VCaP (cell line): ENCODE results near the gene GAS6.

Source experiments
- H3K27ac ChIP-seq: fragments of 450-650 bp; 2 replicates; pipeline ENCODE4 v1.5.1; 2017
- CTCF ChIP-seq: fragments of 450-650 bp; conservative IDR thresholded peaks from 2 replicates; pipeline ENCODE4 v1.5.1; 2017; ENCODE audit warnings: mild to moderate bottlenecking, moderate library complexity

Gene GAS6

DNA sequence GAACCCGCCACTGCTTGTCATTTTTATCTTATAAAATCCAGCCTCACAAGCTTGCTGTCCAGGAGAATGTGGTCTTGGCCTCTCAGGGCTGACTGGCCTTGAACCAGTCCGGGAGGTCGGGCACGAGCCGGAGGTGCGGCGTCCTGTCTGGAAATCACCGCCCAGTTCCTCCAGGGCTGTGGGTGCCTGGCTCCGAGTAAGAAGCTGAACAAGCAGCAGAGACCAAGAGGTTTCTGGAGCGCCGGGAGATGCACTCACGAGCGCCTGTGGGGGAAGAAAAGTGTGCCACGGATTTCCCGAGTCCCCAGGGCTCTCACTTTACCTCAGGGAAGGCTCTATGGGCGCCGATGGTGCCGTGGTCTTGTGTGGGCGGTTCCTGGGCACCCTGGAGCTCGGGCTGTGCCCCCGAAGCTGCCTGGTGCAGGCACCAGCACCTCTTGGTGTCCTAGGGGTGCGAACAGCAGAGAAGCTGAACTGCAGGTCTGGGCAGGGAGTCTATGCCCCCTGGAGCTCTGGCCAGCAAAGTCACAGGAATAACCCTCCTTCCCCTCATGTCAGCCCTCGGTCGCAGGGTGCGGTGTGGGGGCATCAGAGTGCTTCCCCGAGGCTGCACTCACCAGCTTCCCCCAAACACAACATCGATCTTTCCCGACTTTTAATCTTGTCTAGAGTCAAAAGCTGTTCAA lies 50.0 kb downstream of the GAS6 start:
- TF ChIP-seq CTCF = no peak
- no peak overlapping the region for H3K27ac ChIP-seq

DNA sequence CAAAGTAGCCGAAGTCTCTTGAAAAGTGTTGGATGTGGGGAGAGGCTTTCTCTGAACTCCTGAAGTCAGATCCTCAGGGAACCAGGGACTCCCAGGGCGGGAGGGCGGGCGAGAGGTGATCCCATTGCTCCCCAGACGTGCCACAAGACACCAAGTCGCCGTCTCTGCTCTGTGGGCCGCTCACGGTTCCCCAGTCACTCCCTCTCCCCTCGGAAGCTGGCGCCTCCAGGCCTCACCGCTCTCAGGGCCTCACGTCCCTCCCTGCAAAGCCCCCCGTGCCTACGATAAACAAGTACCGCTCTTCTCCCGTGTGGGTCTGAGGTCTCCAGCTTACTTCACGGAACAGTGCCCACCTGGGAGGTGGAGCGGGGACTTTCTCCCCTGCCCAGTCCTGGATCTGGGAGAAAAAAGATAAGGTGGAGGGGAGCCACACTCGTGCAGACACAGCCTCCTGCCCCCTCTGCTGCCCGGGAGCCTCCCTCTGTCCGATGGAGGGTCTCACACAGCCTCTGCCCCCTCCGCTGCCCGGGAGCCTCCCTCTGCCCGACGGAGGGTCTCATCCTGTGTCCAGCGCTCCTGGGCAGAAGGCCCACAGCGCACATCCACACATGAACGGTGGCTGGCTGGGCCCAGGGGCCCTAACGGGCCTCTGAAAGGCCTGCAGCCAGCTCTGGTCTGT lies 50.7 kb downstream of the GAS6 start:
- no peak for TF ChIP-seq CTCF
- H3K27ac ChIP-seq = no peak overlapping the region

GRCh38 chr13:113812178-113813040 lies 51.5 kb downstream of the GAS6 start:
- TF ChIP-seq CTCF = no peak
- H3K27ac ChIP-seq = no peak overlapping the region

- no peak overlapping the region for H3K27ac ChIP-seq
- TF ChIP-seq CTCF = no peak
These were observed 52.6 kb downstream of the GAS6 start for GRCh38 chr13:113811081-113811928.

GRCh38 chr13:113810640-113811039 lies 53.2 kb downstream of the GAS6 start:
- no peak for TF ChIP-seq CTCF
- no peak overlapping the region for H3K27ac ChIP-seq

DNA sequence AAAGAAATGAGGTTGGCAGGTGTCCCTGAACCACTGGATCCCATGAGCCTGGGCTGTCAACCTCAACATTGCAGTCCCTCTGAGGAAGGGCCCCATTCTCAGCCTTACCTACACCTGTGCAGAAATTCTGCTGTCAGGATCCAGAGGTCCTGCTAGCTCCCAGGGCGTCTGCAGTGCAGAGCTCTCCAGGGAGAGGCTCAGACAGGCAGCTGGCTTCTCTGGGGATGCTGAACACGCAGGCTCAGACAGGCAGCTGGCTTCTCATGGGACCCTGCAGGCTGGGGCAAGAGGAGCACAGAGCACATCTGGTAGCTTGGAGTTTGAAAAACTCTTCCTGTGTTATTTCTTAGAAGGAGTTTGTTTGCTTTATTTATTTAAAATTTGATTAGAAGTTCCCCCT lies 53.9 kb downstream of the GAS6 start:
- no peak for TF ChIP-seq CTCF
- H3K27ac ChIP-seq = no peak overlapping the region
